Measurements from ENCODE around the gene E2F7.

E2F7 gene

DNA sequence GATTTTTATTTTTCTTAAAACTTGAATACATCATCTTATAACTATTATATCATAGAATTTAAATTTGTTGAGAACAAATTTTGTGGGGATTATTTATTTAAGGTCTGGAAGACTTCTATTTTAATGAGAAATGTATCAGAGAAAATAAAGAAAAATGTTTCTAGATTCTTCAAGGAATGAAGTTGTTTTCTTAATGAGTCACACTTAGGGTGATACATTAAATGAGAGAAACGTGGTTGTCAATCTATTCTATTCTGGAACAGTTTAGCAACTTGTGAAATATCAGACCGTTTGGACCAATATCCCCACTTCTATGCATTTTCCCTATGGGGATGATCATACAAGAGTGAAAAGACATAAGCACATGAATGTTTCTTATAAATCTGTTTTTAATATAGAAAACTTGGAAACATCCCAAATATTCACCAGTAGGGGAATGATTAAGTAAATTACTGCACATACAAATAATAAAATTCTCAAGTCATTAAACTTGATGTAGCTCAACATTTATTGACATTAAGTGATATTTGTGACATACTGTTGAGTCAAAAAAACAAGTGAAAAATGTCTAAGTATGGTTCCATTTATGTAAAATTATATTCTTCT lies 88.5 kb downstream of the E2F7 start:
- TF ChIP-seq, protein P1, sequence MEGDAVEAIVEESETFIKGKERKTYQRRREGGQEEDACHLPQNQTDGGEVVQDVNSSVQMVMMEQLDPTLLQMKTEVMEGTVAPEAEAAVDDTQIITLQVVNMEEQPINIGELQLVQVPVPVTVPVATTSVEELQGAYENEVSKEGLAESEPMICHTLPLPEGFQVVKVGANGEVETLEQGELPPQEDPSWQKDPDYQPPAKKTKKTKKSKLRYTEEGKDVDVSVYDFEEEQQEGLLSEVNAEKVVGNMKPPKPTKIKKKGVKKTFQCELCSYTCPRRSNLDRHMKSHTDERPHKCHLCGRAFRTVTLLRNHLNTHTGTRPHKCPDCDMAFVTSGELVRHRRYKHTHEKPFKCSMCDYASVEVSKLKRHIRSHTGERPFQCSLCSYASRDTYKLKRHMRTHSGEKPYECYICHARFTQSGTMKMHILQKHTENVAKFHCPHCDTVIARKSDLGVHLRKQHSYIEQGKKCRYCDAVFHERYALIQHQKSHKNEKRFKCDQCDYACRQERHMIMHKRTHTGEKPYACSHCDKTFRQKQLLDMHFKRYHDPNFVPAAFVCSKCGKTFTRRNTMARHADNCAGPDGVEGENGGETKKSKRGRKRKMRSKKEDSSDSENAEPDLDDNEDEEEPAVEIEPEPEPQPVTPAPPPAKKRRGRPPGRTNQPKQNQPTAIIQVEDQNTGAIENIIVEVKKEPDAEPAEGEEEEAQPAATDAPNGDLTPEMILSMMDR (IDR thresholded peaks at IDR 0.05): no peak

All from LNCAP (cell line).